Activated gamma-delta T cell treated with Interleukin-2 at 50 U/mL for 16 hours (primary cell): ENCODE results near the gene ATP5F1B.

Source experiments
- DNase-seq: peaks from one replicate; pipeline ENCODE4 v3.0.0-alpha.2; 2020

Gene ATP5F1B

GRCh38 chr12:56614627-56615026 lies 31.2 kb downstream of the ATP5F1B start:
- no peak for DNase-seq

- DNase-seq = no peak
These were observed 41.4 kb downstream of the ATP5F1B start for GRCh38 chr12:56604355-56604754.

GRCh38 chr12:56602239-56602638 lies 43.5 kb downstream of the ATP5F1B start:
- no peak for DNase-seq

- peak; percentile 24 for DNase-seq
These were observed 44.3 kb downstream of the ATP5F1B start for GRCh38 chr12:56601503-56601902.

GRCh38 chr12:56600753-56601152 lies 45.0 kb downstream of the ATP5F1B start:
- DNase-seq = no peak

GRCh38 chr12:56599797-56600196 lies 46.0 kb downstream of the ATP5F1B start:
- no peak for DNase-seq

- DNase-seq = no peak
These were observed 46.7 kb downstream of the ATP5F1B start for GRCh38 chr12:56599041-56599440.

- DNase-seq = no peak
These were observed 49.0 kb downstream of the ATP5F1B start for GRCh38 chr12:56596815-56597214.

- DNase-seq = peak; percentile 61
These were observed 51.7 kb downstream of the ATP5F1B start for GRCh38 chr12:56593909-56594621.

- no peak for DNase-seq
These were observed 53.8 kb downstream of the ATP5F1B start for GRCh38 chr12:56591961-56592360.

GRCh38 chr12:56591126-56591525 lies 54.7 kb downstream of the ATP5F1B start:
- DNase-seq = no peak

- no peak for DNase-seq
These were observed 55.5 kb downstream of the ATP5F1B start for GRCh38 chr12:56590237-56590830.

GRCh38 chr12:56589783-56590182 lies 56.0 kb downstream of the ATP5F1B start:
- DNase-seq = no peak
